PC-9 (cell line): Measurements from ENCODE around the gene ARHGAP24. TPM values are rescaled to one million over a fixed set of nuclear protein-coding genes. Genes with fewer than 3 reads are reported as not detected.

Experiments
- BruUV-seq: library from RNA; stranded (reverse); fragments of 400-500 nt; replicated peaks from 2 replicates; lab custom pipeline; 2021; lab: Mats Ljungman, UMichigan
- CTCF ChIA-PET: fragments of 300-600 bp; sonication (Branson Sonifier 250); formaldehyde crosslinking; loops from one replicate; lab custom pipeline; 2022; ENCODE audit warnings: antibody characterized with exemption; lab: Charles Lee
- POLR2A ChIA-PET: fragments of 300-600 bp; sonication (Branson Sonifier 250); formaldehyde crosslinking; loops from one replicate; lab custom pipeline; 2022; ENCODE audit warnings: antibody characterized with exemption; ENCODE audit not compliant: unreplicated experiment; lab: Charles Lee
- DNase-seq, 2 experiments: peaks; one replicate each; pipeline versions ENCODE4 v3.0.0 to v3.0.0-alpha.2; 2015 to 2022; ENCODE audit warnings: mixed read lengths in 1 of 2
- H2AFZ ChIP-seq: fragments of 200-600 bp; sonication (generic); 2 replicates; pipeline ENCODE4 v1.8.1; 2017; ENCODE audit warnings: antibody characterized with exemption
- H3F3A ChIP-seq: fragments of 200-600 bp; sonication (generic); 2 replicates; pipeline ENCODE4 v1.8.1; 2017; ENCODE audit warnings: antibody characterized with exemption, mild to moderate bottlenecking, low read depth; ENCODE audit not compliant: insufficient read depth
- H3K27ac ChIP-seq: fragments of 200-600 bp; sonication (generic); 2 replicates; pipeline ENCODE4 v1.6.1; 2016; ENCODE audit warnings: mixed run types
- H3K27me3 ChIP-seq: fragments of 200-600 bp; sonication (generic); 2 replicates; pipeline ENCODE4 v1.6.1; 2016; ENCODE audit warnings: low read depth, mixed run types; ENCODE audit not compliant: insufficient read depth
- H3K36me3 ChIP-seq: fragments of 200-600 bp; sonication (generic); 2 replicates; pipeline ENCODE4 v1.6.1; 2016; ENCODE audit warnings: low read depth, mixed run types
- H3K4me1 ChIP-seq: fragments of 200-600 bp; sonication (generic); replicated peaks from 2 replicates; pipeline ENCODE4 v1.6.1; 2016; ENCODE audit warnings: mixed run types; ENCODE audit not compliant: insufficient read depth
- H3K4me2 ChIP-seq: fragments of 200-600 bp; sonication (generic); 2 replicates; pipeline ENCODE4 v1.6.1; 2017; ENCODE audit warnings: mixed run types
- H3K4me3 ChIP-seq: fragments of 200-600 bp; sonication (generic); 2 replicates; pipeline ENCODE4 v1.6.1; 2016; ENCODE audit warnings: mixed run types
- H3K79me2 ChIP-seq: fragments of 200-600 bp; sonication (generic); 2 replicates; pipeline ENCODE4 v1.6.1; 2017; ENCODE audit warnings: low read depth, mixed run types
- H3K9me2 ChIP-seq: fragments of 200-600 bp; sonication (generic); 2 replicates; pipeline ENCODE4 v1.8.1; 2017; ENCODE audit warnings: mild to moderate bottlenecking; ENCODE audit not compliant: insufficient read depth
- H3K9me3 ChIP-seq: fragments of 200-600 bp; sonication (generic); 2 replicates; pipeline ENCODE4 v1.8.1; 2016; ENCODE audit warnings: low read depth; ENCODE audit not compliant: insufficient read depth
- H4K20me1 ChIP-seq: fragments of 200-600 bp; sonication (generic); 2 replicates; pipeline ENCODE4 v1.8.1; 2017; ENCODE audit not compliant: insufficient read depth
- EZH2 ChIP-seq: fragments of 200-600 bp; sonication (generic); IDR thresholded peaks from 2 replicates; pipeline ENCODE4 v1.8.0; 2017; ENCODE audit warnings: antibody characterized with exemption, low read depth
- intact Hi-C: fragments of 100-400 bp; cut with micrococcal nuclease; formaldehyde crosslinking; loops from one replicate; pipeline ENCODE4 v1.10.0; 2022; ENCODE audit not compliant: unreplicated experiment
- total RNA-seq: library from RNA; stranded (reverse); gene quantifications from 2 replicates; pipeline ENCODE4 v1.2.3, GENCODE V29; 2021
- TF ChIP-seq, protein P1 (sequence below): fragments of 200-600 bp; sonication (generic); conservative IDR thresholded peaks from 2 replicates; pipeline ENCODE4 v1.6.1; 2017; ENCODE audit warnings: mixed run types, antibody characterized with exemption, mild to moderate bottlenecking, moderate library complexity

Gene ARHGAP24
- total RNA-seq, 1 experiment from 2014 or later, result 2.2 TPM

- Histone ChIP-seq H3K79me2 (no peaks in the 10 kb centered on the region), H2AFZ (no peak overlapping the region), H3K4me3 (no peak overlapping the region), H3K27me3 (no peaks in the 10 kb centered on the region), H3K9me3 (no peaks in the 10 kb centered on the region), H3K4me1 (no peaks in the 10 kb centered on the region), H3F3A (no peaks in the 10 kb centered on the region), H3K9me2 (no peaks in the 10 kb centered on the region), H4K20me1 (no peaks in the 10 kb centered on the region), H3K36me3 (no peaks in the 10 kb centered on the region), H3K4me2 (no peak overlapping the region), H3K27ac (no peak overlapping the region)
- ChIA-PET CTCF (no interaction called here), POLR2A (no interaction called here)
- no peak for DNase-seq
- TF ChIP-seq, protein P1, sequence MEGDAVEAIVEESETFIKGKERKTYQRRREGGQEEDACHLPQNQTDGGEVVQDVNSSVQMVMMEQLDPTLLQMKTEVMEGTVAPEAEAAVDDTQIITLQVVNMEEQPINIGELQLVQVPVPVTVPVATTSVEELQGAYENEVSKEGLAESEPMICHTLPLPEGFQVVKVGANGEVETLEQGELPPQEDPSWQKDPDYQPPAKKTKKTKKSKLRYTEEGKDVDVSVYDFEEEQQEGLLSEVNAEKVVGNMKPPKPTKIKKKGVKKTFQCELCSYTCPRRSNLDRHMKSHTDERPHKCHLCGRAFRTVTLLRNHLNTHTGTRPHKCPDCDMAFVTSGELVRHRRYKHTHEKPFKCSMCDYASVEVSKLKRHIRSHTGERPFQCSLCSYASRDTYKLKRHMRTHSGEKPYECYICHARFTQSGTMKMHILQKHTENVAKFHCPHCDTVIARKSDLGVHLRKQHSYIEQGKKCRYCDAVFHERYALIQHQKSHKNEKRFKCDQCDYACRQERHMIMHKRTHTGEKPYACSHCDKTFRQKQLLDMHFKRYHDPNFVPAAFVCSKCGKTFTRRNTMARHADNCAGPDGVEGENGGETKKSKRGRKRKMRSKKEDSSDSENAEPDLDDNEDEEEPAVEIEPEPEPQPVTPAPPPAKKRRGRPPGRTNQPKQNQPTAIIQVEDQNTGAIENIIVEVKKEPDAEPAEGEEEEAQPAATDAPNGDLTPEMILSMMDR, result no peak
- TF ChIP-seq EZH2, result no peak
- BruUV-seq, result no TSS peak
- intact Hi-C loops, result no loop called here
These were observed 68.9 kb downstream of the ARHGAP24 start for GRCh38 chr4:85543832-85544231.

GRCh38 chr4:85544751-85545150 lies 69.8 kb downstream of the ARHGAP24 start:
- no TSS peak for BruUV-seq
- Histone ChIP-seq H3K27ac (no peak overlapping the region), H3K79me2 (no peaks in the 10 kb centered on the region), H4K20me1 (no peaks in the 10 kb centered on the region), H3F3A (no peaks in the 10 kb centered on the region), H3K9me3 (no peaks in the 10 kb centered on the region), H3K36me3 (no peaks in the 10 kb centered on the region), H3K27me3 (no peaks in the 10 kb centered on the region), H3K4me2 (no peak overlapping the region), H3K9me2 (no peaks in the 10 kb centered on the region), H3K4me1 (no peaks in the 10 kb centered on the region), H2AFZ (no peak overlapping the region), H3K4me3 (no peak overlapping the region)
- ChIA-PET CTCF (no interaction called here), POLR2A (interaction anchor here (0.7 kb wide), 1 partner anchor 1390 kb away, joined by 3 read pairs; the partner anchor contains the start of gene AFF1)
- intact Hi-C loops, result no loop called here
- TF ChIP-seq EZH2, result no peak
- TF ChIP-seq, protein P1, result no peak
- DNase-seq, result no peak

DNA sequence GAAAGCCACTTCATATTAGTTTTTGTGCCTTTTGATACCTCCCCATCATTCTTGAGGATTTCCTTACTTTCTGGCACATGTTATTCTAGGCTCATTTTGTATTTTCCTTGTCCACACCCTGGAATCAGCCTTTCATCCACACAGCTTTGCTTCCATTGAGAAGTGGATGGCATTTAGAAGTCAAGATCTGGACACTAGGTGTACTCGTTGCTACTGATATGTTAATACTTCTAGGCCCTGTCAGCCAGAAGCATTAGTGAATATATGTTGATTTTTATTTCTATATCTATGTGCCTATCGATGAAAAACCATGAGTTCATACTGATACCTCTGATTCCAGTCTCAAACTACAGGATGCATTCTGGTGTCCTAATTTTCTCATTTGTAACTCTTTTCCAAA lies 73.2 kb downstream of the ARHGAP24 start:
- intact Hi-C loops, result no loop called here
- TF ChIP-seq, protein P1, result no peak
- TF ChIP-seq EZH2, result no peak
- ChIA-PET CTCF (no interaction called here), POLR2A (no interaction called here)
- H3K4me1 ChIP-seq, result no peaks in the 10 kb centered on the region
- no peaks in the 10 kb centered on the region for H3K36me3 ChIP-seq
- H3K4me2 ChIP-seq, result no peak overlapping the region
- H3K9me2 ChIP-seq, result no peaks in the 10 kb centered on the region
- no peak overlapping the region for H3K27ac ChIP-seq
- H4K20me1 ChIP-seq, result no peaks in the 10 kb centered on the region
- no peak for DNase-seq
- H3K79me2 ChIP-seq, result no peaks in the 10 kb centered on the region
- no peak overlapping the region for H3K4me3 ChIP-seq
- H3F3A ChIP-seq, result no peaks in the 10 kb centered on the region
- no TSS peak for BruUV-seq
- H2AFZ ChIP-seq, result no peak overlapping the region
- H3K9me3 ChIP-seq, result no peaks in the 10 kb centered on the region
- H3K27me3 ChIP-seq, result no peaks in the 10 kb centered on the region
